Fibroblast of mammary gland (primary cell): Measurements from ENCODE around the gene ANO8.

Source experiments
- DNase-seq: peaks from one replicate; pipeline ENCODE4 v3.0.0-alpha.2; 2010; ENCODE audit warnings: low read depth
- H3K4me3 ChIP-seq: 2 replicates; pipeline ENCODE4 v1.5.1; 2011; ENCODE audit warnings: low read depth, mild to moderate bottlenecking, low read length, moderate library complexity; ENCODE audit not compliant: control insufficient read depth
- TF ChIP-seq, protein P1 (sequence below): conservative IDR thresholded peaks from 2 replicates; pipeline ENCODE4 v1.5.1; 2011; ENCODE audit warnings: low read depth, low read length, inconsistent platforms; ENCODE audit not compliant: control insufficient read depth, insufficient read depth

Gene ANO8

DNA sequence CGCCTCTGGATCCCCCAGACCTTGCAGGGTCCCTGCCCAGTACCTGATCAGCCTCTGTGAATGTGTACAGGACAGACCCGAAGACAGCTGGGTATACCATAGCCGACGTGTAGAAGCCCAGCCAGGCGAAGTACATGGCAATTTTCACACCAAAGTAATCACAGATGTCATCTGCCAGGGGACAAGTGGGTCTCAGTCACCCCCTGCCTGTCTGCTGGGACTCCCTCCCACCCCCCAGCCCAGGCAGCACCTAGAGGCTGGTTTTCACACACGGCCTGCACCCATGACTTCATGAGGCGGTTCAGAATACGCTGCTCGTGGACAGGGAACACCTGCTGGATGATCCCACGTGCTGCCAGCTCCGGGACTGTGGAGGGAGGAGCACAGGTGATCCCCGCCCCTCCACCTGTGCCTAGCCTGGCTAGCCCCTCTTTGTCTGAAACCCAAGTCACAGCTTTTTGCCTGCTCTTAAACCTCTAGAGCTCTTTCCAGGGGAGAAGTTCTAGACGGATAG lies 3.6 kb downstream of the ANO8 start:
- DNase-seq = no peak
- TF ChIP-seq, protein P1, sequence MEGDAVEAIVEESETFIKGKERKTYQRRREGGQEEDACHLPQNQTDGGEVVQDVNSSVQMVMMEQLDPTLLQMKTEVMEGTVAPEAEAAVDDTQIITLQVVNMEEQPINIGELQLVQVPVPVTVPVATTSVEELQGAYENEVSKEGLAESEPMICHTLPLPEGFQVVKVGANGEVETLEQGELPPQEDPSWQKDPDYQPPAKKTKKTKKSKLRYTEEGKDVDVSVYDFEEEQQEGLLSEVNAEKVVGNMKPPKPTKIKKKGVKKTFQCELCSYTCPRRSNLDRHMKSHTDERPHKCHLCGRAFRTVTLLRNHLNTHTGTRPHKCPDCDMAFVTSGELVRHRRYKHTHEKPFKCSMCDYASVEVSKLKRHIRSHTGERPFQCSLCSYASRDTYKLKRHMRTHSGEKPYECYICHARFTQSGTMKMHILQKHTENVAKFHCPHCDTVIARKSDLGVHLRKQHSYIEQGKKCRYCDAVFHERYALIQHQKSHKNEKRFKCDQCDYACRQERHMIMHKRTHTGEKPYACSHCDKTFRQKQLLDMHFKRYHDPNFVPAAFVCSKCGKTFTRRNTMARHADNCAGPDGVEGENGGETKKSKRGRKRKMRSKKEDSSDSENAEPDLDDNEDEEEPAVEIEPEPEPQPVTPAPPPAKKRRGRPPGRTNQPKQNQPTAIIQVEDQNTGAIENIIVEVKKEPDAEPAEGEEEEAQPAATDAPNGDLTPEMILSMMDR = no peak
- H3K4me3 ChIP-seq = no peak overlapping the region

DNA sequence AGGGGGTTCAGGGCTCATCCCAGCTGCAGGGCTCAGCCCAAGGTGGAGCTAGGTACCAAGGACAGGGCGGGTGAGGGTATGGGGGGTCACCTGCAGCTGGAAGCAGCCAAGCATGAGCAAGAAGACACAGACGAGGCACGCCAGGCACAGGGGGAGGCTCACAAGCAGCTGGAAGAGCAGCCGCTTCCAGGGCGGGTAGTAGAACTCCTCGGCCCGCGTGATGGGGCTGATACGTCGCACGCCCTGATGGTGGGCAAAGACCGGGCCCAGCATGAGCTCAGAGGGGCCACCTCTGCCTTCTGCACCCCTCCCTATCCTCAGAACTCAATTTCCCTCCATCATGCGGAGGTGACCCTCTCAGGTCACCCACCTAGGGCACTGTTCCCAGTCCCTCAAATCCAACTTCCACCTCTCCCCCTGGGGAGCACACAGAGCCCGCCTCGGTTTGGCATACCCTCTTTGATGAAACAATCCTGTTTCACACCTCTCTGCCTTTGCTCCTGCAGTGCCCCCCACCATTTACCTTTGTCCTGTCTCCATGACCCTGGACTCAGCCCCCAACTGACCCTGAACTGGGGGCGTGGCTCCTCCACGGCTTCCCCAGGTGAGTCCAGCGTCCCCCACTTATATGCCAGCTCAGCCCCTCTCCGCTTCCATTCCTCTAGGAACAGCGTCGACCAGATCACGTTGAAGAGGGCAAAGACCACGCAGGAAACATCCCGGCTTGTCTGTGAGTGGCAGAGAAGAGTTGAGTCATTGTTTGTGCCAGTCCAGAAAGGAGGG lies 4.2 kb downstream of the ANO8 start:
- TF ChIP-seq, protein P1 = no peak
- H3K4me3 ChIP-seq = no peak overlapping the region
- DNase-seq = no peak

DNA sequence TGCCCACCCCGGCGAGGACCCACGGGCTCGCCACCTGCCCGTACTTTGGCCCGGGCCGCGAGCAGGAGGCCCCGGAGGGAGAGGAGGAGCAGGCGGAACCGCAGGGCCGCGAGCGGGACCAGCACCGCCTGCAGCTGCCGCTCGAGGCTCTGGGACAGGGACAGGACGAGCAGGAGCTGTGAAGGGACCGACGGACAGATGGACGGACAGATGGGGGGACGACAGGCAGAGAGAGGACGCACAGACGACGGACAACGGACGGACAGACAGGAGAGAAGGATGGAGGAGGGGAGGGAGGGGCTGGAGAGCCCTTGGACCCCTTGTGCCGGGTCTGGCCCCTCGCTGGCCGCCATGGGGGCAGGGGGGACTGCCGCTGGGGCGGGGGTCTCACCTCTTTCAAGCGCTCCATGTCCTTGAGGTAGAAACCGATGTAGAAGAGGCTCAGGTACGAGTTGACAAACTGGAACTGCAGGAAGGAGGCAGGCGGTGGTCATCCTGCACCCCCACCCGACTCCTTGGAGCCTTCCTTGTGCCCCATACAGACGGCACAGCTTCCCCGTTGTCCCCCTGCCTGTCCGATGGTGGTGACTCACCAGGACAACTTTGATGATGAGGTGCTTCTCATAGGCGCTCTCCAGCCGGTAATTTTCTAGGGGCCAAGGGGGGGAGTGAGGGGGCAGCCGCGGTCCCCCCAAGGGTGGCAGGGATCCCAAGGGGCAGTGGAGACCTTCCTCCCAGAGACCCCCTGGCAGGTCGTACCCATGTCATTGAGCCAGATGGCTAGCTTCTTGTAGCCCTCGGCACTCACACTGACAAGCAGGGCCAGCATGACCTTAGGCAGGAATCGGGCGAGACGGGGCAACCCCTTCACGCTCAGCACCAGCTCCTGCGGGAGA lies 5.0 kb downstream of the ANO8 start:
- TF ChIP-seq, protein P1 = no peak
- no peak for DNase-seq
- no peak overlapping the region for H3K4me3 ChIP-seq

DNA sequence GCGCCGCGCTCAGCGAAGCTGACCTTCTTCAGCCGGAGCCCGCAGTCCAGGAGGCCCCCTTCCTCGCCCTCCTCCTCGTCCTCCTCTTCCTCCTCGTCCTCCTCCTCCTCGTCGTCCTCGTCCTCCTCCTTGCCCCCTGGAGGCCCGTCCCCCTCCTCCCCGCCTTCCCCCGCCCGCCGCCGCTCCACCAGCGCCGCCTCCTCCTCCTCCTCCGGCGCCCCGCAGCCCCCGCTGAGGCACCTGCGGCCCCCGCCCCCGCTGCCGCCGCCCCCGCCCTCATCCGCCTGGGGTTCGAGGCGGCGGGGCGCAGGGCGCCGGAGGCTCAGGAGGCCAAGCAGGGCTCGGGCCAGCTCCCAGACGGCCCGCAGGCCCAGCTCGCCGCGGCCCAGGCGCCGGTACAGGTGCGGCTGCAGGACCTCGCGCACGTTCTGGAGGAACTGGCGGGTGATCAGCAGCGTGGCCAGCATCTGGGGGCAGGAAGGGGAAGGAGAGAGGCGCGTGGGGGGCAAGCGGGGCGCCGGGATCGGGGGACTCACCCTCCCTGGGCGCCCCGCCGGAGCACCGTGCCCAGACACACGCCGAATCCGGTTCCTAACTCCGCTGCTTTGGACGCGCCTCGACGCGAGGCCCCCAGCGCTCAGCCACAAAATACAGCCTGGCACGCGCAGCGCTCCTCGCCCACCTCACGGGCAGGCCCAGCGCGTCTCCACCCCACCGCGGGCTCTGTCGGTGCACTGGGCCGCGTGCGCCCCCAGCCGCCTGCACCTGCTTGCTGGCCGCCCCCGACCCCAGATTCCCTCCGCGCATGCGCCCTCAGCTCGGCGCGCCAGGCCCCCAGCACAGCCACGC lies 5.9 kb downstream of the ANO8 start:
- no peak for DNase-seq
- TF ChIP-seq, protein P1 = no peak
- no peak overlapping the region for H3K4me3 ChIP-seq

DNA sequence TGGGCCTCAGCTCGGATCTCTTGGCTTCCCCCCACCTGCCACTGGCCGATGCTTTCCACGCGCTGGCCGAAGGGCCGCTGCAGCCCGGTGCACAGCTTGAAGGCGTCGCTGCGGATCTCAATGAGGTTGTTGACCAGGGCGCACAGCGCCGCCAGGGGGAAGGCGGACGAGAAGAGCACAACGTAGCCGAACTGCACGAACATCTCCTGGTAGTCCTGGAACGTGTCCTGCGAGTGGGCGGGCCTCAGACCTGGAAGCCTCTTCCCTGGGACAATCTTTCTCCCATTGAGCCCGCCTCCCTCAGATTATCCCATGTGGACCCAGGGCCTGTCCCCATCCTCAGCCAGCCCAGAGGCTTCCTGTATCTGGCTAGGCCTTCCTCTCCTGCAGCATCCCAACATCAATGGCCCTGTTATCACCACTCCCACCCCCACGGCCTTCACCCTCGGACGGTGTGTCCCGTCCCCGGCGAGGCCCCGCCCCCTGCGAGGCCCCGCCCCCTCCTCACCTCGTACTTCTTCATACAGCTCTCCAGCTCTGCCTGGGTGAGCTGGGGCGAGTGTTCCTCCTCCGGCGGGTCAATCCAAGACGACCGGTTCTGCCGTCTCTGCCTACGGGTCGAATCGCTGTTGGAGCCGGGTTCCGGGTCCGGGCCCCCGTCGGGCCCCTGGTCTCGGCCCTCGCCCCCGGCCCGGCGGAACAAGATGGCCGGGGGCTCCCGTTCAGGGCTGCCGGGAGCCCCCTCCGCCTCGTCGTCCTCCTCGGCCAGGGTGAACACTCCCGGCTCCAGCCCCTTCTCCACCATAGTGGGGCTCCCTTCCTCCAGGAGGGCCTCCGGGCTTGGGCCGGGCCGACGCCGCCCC lies 6.8 kb downstream of the ANO8 start:
- TF ChIP-seq, protein P1 = no peak
- H3K4me3 ChIP-seq = no peak overlapping the region

More for the DNA sequence above, 6.8 kb downstream of the ANO8 start:
- no peak for DNase-seq
